Measurements from ENCODE around the gene ACY1. TPM values are rescaled to one million over a fixed set of nuclear protein-coding genes. Genes with fewer than 3 reads are reported as not detected.
"Not testable (repeated sequence)": the region's sequence is repeated elsewhere in the genome, so short reads cannot be mapped to it uniquely, and the experiment has no call there.

The ACY1 gene
- total and polyA plus RNA-seq, 4 experiments from 2014 or later: 7.7 to 14.9 (median 9.9) TPM

- Histone ChIP-seq H3K27me3 (ENCODE audit: insufficient read depth, low read length) (no peaks in the 10 kb centered on the region), H3K4me1 (ENCODE audit: insufficient read depth, low read length) (peaks cover 26% of the 10 kb centered on the region), H3K36me3 (ENCODE audit: insufficient read depth, low read length) (no peaks in the 10 kb centered on the region), H3K27ac (ENCODE audit: low read depth, low read length) (no peak overlapping the region), H3K4me3 (ENCODE audit: low read length in 2 of 2) (no peak overlapping the region), H3K9me3 (ENCODE audit: control insufficient read depth in 1 of 2, low read length in 2 of 2) (no peaks in the 10 kb centered on the region)
- H3K4me3 Mint-ChIP-seq: peak overlapping the region in 6 of 8 donors; percentile 46 to 91 (median 86)
- H3K4me1 Mint-ChIP-seq: peaks cover 7 to 29% (median 23%) of the 10 kb centered on the region in 4 donors
- POLR2A ChIA-PET (ENCODE audit: partially characterized antibody): interaction anchor here (0.7 to 8.2 kb wide), 4 partner anchors 10 to 293 kb away, joined by 4 to 65 read pairs (median 40); partner anchors contain the start of genes ABHD14A, ABHD14B, DUSP7 and RPL29
- H3K27me3 Mint-ChIP-seq: no peaks in the 10 kb centered on the region
- intact Hi-C loops (cut with micrococcal nuclease): no loop called here
- CTCF ChIA-PET (ENCODE audit: partially characterized antibody): interaction anchor here (1.7 to 4.5 kb wide), 4 partner anchors 9 to 42 kb away, joined by 4 to 47 read pairs (median 24); partner anchors contain the start of genes ABHD14A, ABHD14B, PARP3 and RPL29
- H3K27ac Mint-ChIP-seq: peak overlapping the region in 6 of 7 donors; percentile 61 to 84 (median 74)
- DNase-seq: no peak
- H3K36me3 Mint-ChIP-seq: no peaks in the 10 kb centered on the region
- no peaks in the 10 kb centered on the region for H3K9me3 Mint-ChIP-seq
Observed at GRCh38 chr3:51984269-51984647, 923 bp downstream of the ACY1 start.

- H3K27ac Mint-ChIP-seq: peak overlapping the region; percentile 5 to 84 (median 70)
- H3K4me3 ChIP-seq (ENCODE audit: low read length in 2 of 2): no peak overlapping the region
- peak overlapping the region in 2 of 8 donors; percentile 57 to 69 for H3K4me3 Mint-ChIP-seq
Observed at GRCh38 chr3:51985063-51985462, 1.7 kb downstream of the ACY1 start.

GRCh38 chr3:51986010-51986947 is 2.9 kb downstream of the ACY1 start:
- intact Hi-C loops (cut with micrococcal nuclease): no loop called here
- Histone ChIP-seq H3K36me3 (ENCODE audit: insufficient read depth, low read length) (no peaks in the 10 kb centered on the region), H3K27me3 (ENCODE audit: insufficient read depth, low read length) (no peaks in the 10 kb centered on the region), H3K9me3 (ENCODE audit: control insufficient read depth in 1 of 2, low read length in 2 of 2) (no peaks in the 10 kb centered on the region), H3K4me3 (ENCODE audit: low read length in 2 of 2) (no peak overlapping the region), H3K27ac (ENCODE audit: low read depth, low read length) (no peak overlapping the region), H3K4me1 (ENCODE audit: insufficient read depth, low read length) (peaks cover 21% of the 10 kb centered on the region)
- Mint-ChIP-seq H3K4me3 (no peak overlapping the region), H3K27ac (peak overlapping the region in 3 of 7 donors; percentile 17 to 48 (median 47)), H3K4me1 (peaks cover 7 to 26% (median 19%) of the 10 kb centered on the region in 4 donors), H3K9me3 (no peaks in the 10 kb centered on the region), H3K36me3 (peaks cover 2 to 3% of the 10 kb centered on the region in 2 donors), H3K27me3 (no peaks in the 10 kb centered on the region)
- no peak for DNase-seq
- POLR2A ChIA-PET (ENCODE audit: partially characterized antibody): interaction anchor here (0.6 to 8.2 kb wide), 3 partner anchors 8 to 12 kb away, joined by 3 to 65 read pairs (median 59); partner anchors contain the start of genes ABHD14A, ABHD14B and RPL29
- CTCF ChIA-PET (ENCODE audit: partially characterized antibody): interaction anchor here (1.0 to 1.7 kb wide), 2 partner anchors 12 to 67 kb away, joined by 3 to 4 read pairs; partner anchors contain the start of gene ABHD14B

More at GRCh38 chr3:51985063-51985462, 1.7 kb downstream of the ACY1 start:
- no peak for DNase-seq
- H3K9me3 Mint-ChIP-seq: no peaks in the 10 kb centered on the region
- H3K27me3 ChIP-seq (ENCODE audit: insufficient read depth, low read length): no peaks in the 10 kb centered on the region
- H3K36me3 ChIP-seq (ENCODE audit: insufficient read depth, low read length): no peaks in the 10 kb centered on the region
- no peaks in the 10 kb centered on the region for H3K9me3 ChIP-seq (ENCODE audit: control insufficient read depth in 1 of 2, low read length in 2 of 2)
- H3K4me1 ChIP-seq (ENCODE audit: insufficient read depth, low read length): peaks cover 26% of the 10 kb centered on the region
- POLR2A ChIA-PET (ENCODE audit: partially characterized antibody): interaction anchor here (5.3 to 8.2 kb wide), 2 partner anchors 10 to 11 kb away, joined by 59 to 65 read pairs; partner anchors contain the start of genes ABHD14A, ABHD14B and RPL29
- H3K27ac ChIP-seq (ENCODE audit: low read depth, low read length): no peak overlapping the region
- H3K4me1 Mint-ChIP-seq: peaks cover 7 to 29% (median 23%) of the 10 kb centered on the region in 4 donors
- H3K36me3 Mint-ChIP-seq: no peaks in the 10 kb centered on the region
- no peaks in the 10 kb centered on the region for H3K27me3 Mint-ChIP-seq
- CTCF ChIA-PET (ENCODE audit: partially characterized antibody): interaction anchor here (4.5 kb wide), 1 partner anchor 9 kb away, joined by 29 read pairs; the partner anchor contains the start of gene RPL29
- intact Hi-C loops (cut with micrococcal nuclease): no loop called here

- peaks cover 3 to 26% (median 16%) of the 10 kb centered on the region in 4 donors for H3K4me1 Mint-ChIP-seq
- no peak overlapping the region for H3K4me3 ChIP-seq (ENCODE audit: low read length in 2 of 2)
- H3K36me3 ChIP-seq (ENCODE audit: insufficient read depth, low read length): peaks cover 3% of the 10 kb centered on the region
- no peak for DNase-seq
- H3K9me3 Mint-ChIP-seq: no peaks in the 10 kb centered on the region
- POLR2A ChIA-PET (ENCODE audit: partially characterized antibody): interaction anchor here (0.6 to 8.2 kb wide), 2 partner anchors 7 to 33 kb away, joined by 3 to 59 read pairs; partner anchors contain the start of gene RPL29
- H3K27ac ChIP-seq (ENCODE audit: low read depth, low read length): no peak overlapping the region
- H3K27ac Mint-ChIP-seq: peak overlapping the region in 4 of 7 donors; percentile 20 to 74 (median 64)
- intact Hi-C loops (cut with micrococcal nuclease): no loop called here
- H3K9me3 ChIP-seq (ENCODE audit: control insufficient read depth in 1 of 2, low read length in 2 of 2): no peaks in the 10 kb centered on the region
- H3K4me3 Mint-ChIP-seq: no peak overlapping the region
- CTCF ChIA-PET (ENCODE audit: partially characterized antibody): interaction anchor here (1.7 kb wide), 1 partner anchor 66 kb away, joined by 4 read pairs; no protein-coding TSS in a partner anchor
- H3K36me3 Mint-ChIP-seq: peaks cover 6 to 8% of the 10 kb centered on the region in 2 donors
- peaks cover 12% of the 10 kb centered on the region for H3K4me1 ChIP-seq (ENCODE audit: insufficient read depth, low read length)
- H3K27me3 Mint-ChIP-seq: no peaks in the 10 kb centered on the region
- H3K27me3 ChIP-seq (ENCODE audit: insufficient read depth, low read length): no peaks in the 10 kb centered on the region
Observed at GRCh38 chr3:51987568-51987967, 4.2 kb downstream of the ACY1 start.

- ChIA-PET POLR2A (ENCODE audit: partially characterized antibody) (no interaction called here), CTCF (ENCODE audit: partially characterized antibody) (no interaction called here)
- no peak overlapping the region for H3K4me3 ChIP-seq (ENCODE audit: low read length in 2 of 2)
- Mint-ChIP-seq H3K9me3 (no peaks in the 10 kb centered on the region), H3K27ac (peak overlapping the region in 5 of 7 donors; percentile 22 to 69 (median 65)), H3K36me3 (peaks cover 8 to 13% of the 10 kb centered on the region in 2 donors), H3K27me3 (no peaks in the 10 kb centered on the region), H3K4me1 (peaks cover 3 to 26% (median 12%) of the 10 kb centered on the region in 4 donors), H3K4me3 (no peak overlapping the region)
- no peaks in the 10 kb centered on the region for H3K9me3 ChIP-seq (ENCODE audit: control insufficient read depth in 1 of 2, low read length in 2 of 2)
- H3K36me3 ChIP-seq (ENCODE audit: insufficient read depth, low read length): peaks cover 6% of the 10 kb centered on the region
- peaks cover 15% of the 10 kb centered on the region for H3K4me1 ChIP-seq (ENCODE audit: insufficient read depth, low read length)
- DNase-seq: no peak
- H3K27ac ChIP-seq (ENCODE audit: low read depth, low read length): no peak overlapping the region
- no peaks in the 10 kb centered on the region for H3K27me3 ChIP-seq (ENCODE audit: insufficient read depth, low read length)
- intact Hi-C loops (cut with micrococcal nuclease): no loop called here
Observed at GRCh38 chr3:51988286-51989146, 5.2 kb downstream of the ACY1 start.

GRCh38 chr3:51990501-51990971 is 7.2 kb downstream of the ACY1 start:
- DNase-seq; H3K9me3 Mint-ChIP-seq; H3K27ac ChIP-seq (ENCODE audit: low read depth, low read length); H3K27me3 ChIP-seq (ENCODE audit: insufficient read depth, low read length); H3K9me3 ChIP-seq (ENCODE audit: control insufficient read depth in 1 of 2, low read length in 2 of 2); H3K27ac Mint-ChIP-seq; H3K4me3 ChIP-seq (ENCODE audit: low read length in 2 of 2); H3K27me3 Mint-ChIP-seq; intact Hi-C loops (cut with micrococcal nuclease); H3K4me3 Mint-ChIP-seq: not testable (repeated sequence)
- Mint-ChIP-seq H3K4me1 (peaks cover 12 to 40% (median 24%) of the 10 kb centered on the region in 4 donors), H3K36me3 (peaks cover 21 to 29% of the 10 kb centered on the region in 2 donors)
- CTCF ChIA-PET (ENCODE audit: partially characterized antibody): interaction anchor here (5.9 kb wide), 1 partner anchor 7 kb away, joined by 29 read pairs; the partner anchor contains the start of gene ACY1
- H3K36me3 ChIP-seq (ENCODE audit: insufficient read depth, low read length): peaks cover 19% of the 10 kb centered on the region
- POLR2A ChIA-PET (ENCODE audit: partially characterized antibody): interaction anchor here (2.9 kb wide), 1 partner anchor 8 kb away, joined by 23 read pairs; the partner anchor contains the start of gene ACY1
- H3K4me1 ChIP-seq (ENCODE audit: insufficient read depth, low read length): peaks cover 28% of the 10 kb centered on the region

Data from CD4-positive, alpha-beta memory T cell (primary cell).